ENCODE data around the gene NFYC. TPM values are rescaled to one million over a fixed set of nuclear protein-coding genes. Genes with fewer than 3 reads are reported as not detected.

The NFYC gene
- total RNA-seq, 1 donor from 2014 or later, result 19.2 TPM

GRCh38 chr1:40740039-40740996 is 48.8 kb downstream of the NFYC start:
- DNase-seq, result no peak

- DNase-seq, result no peak
Measured at GRCh38 chr1:40740997-40741736, 49.7 kb downstream of the NFYC start.

GRCh38 chr1:40742363-40743061 is 51.0 kb downstream of the NFYC start:
- no peak for DNase-seq

- DNase-seq, result no peak
Measured at GRCh38 chr1:40743452-40743851, 51.9 kb downstream of the NFYC start.

GRCh38 chr1:40743860-40744259 is 52.4 kb downstream of the NFYC start:
- no peak for DNase-seq

- DNase-seq, result no peak
Measured at GRCh38 chr1:40745176-40745575, 53.7 kb downstream of the NFYC start.

- no peak for DNase-seq
Measured at GRCh38 chr1:40746344-40747090, 55.0 kb downstream of the NFYC start.

GRCh38 chr1:40748841-40749718 is 57.6 kb downstream of the NFYC start:
- peak; percentile 9 for DNase-seq

GRCh38 chr1:40749817-40750216 is 58.3 kb downstream of the NFYC start:
- no peak for DNase-seq

GRCh38 chr1:40750451-40750908 is 59.0 kb downstream of the NFYC start:
- DNase-seq, result no peak

- DNase-seq, result no peak
Measured at GRCh38 chr1:40751802-40752201, 60.3 kb downstream of the NFYC start.

GRCh38 chr1:40753142-40753882 is 61.8 kb downstream of the NFYC start:
- no peak for DNase-seq

GRCh38 chr1:40754201-40754600 is 62.7 kb downstream of the NFYC start:
- no peak for DNase-seq

- DNase-seq, result no peak
Measured at GRCh38 chr1:40755067-40755466, 63.6 kb downstream of the NFYC start.

GRCh38 chr1:40756523-40756922 is 65.0 kb downstream of the NFYC start:
- no peak for DNase-seq

GRCh38 chr1:40757084-40757483 is 65.6 kb downstream of the NFYC start:
- no peak for DNase-seq

- DNase-seq, result no peak
Measured at GRCh38 chr1:40758004-40758403, 66.5 kb downstream of the NFYC start.

GRCh38 chr1:40758578-40759343 is 67.3 kb downstream of the NFYC start:
- DNase-seq, result no peak

- DNase-seq, result no peak
Measured at GRCh38 chr1:40760984-40761383, 69.5 kb downstream of the NFYC start.

Measured in dermis blood vessel endothelial cell (primary cell).